SHP77 (cell line): ENCODE measurements around the gene CLASP1.
"Not testable (repeated sequence)": the region's sequence is repeated elsewhere in the genome, so short reads cannot be mapped to it uniquely, and the experiment has no call there.

Source experiments
- DNase-seq, 2 experiments: peaks; one replicate each; lab custom pipeline; 2025; lab: John Stamatoyannopoulos, UW

Gene CLASP1

DNA sequence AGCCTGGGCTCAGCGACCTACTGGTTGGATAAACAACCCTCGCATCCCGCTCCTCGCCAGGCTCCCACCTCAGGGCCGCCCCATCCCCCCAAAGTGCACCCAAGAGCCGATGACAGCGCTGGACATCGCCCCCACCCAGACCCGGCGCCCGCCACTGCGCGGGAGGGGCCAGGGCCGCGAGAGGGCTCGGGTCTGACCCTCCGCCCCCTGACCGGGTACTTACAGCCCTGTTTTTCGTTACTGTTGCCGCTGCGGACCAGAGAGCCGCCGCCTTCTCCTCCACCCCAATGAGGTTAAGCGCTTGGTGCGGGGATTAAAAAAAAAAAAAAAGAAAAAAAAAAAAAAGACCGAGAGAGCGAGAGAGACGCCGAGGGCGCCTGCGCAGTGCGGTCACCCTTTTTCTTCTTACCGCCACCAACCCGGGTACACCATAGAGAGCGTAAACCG is at the start of gene CLASP1:
Gene CLASP1 (minus strand): TSS at position 314 of the 447 bp plus-strand sequence. CDS start 43,567 bp downstream, outside the sequence.
- peak in 1 of 2 experiments; percentile 63 for DNase-seq

GRCh38 chr2:121698318-121698930 is 49.2 kb upstream of the CLASP1 start:
- no peak for DNase-seq

DNA sequence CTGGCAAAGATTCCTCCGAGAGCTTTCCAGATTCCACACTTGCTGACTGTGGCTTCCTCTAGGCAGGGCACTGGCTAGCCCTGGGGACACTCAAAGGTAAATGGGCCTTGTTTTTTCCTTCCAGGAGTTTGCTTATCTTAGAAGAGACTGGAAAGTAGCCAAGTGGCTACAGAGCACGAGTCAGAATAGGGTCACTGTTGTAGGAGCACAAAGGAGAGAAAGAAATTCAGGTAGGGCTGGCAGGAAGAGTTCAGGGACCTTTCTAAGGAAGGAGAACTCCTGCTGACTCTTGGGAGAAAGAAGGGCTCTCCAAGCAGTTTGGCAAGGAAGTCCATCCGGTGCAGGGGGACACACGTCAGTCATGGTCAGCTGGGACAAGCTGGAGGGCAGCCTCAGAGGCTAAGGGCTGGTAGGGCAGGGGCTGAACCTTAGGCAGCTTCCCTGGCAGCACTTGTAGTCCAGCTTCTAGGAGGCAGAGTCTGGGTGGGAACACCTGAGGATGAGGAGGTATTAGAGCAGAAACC is 47.9 kb upstream of the CLASP1 start:
- no peak for DNase-seq

DNA sequence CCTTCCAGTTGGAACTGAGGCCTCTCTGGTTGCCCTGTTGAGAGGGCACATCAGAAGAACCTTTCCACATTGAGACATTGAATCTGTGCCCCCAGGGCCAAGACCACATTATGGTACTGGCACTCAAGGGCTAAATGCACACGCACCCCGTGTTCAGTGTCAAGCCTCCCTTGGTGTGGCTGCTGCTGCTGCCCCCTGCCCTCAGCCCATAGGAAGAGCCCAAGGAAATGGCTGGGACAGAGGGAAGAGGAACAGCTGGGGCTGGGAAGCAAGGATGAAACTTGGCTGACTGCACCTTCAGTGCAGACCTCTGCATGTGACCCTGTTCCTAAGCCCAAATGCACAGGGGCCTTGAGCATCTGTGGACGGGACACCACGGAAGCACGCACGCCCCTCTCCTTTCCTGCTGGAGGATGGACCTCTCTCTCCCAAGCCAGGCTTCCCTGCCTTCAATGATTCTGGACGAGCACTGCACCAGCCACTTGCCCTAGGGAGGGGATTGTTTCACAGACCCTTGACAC is 47.2 kb upstream of the CLASP1 start:
- DNase-seq: no peak

GRCh38 chr2:121695171-121695451 is 45.8 kb upstream of the CLASP1 start:
- DNase-seq: no peak

- no peak for DNase-seq
Observed at GRCh38 chr2:121694398-121695170, 45.3 kb upstream of the CLASP1 start.

GRCh38 chr2:121690572-121690971 is 41.3 kb upstream of the CLASP1 start:
- not testable (repeated sequence) for DNase-seq

DNA sequence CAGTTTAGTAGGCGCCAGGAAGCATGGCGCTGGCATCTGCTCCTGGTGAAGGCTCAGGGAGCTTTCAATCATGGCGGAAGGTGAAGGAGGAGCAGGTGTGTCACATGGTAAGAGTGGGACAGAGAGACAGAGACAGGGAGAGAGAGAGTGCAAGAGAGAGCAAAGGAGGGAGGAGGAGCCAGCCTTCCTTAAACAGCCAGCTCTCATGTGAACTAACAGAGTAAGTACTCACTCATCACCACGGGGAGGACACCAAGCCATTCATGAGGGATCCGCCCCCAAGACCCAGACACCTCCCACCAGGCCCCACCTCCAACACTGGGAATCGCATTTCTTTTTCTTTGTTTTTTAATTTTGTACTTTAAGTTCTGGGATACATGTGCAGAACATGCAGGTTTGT is 40.8 kb upstream of the CLASP1 start:
- DNase-seq: no peak

DNA sequence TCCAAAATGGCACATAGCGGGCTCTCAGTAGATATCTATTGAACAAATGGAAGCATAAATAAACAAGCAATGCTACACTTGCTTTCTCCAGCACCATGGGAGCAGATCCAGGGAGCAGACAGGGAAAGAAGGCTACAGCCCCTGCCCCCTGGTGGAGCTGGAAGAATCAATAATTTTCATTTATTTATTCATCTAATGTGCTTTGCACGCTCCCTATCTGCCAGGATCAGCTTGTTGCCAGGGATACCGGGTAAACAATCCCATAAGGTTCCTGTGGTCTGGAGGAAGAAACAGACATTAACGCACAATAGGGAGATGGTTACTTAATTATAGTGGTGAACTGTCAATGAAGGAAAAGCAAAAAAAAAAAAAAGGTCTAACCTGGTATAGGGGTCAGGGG is 40.1 kb upstream of the CLASP1 start:
- DNase-seq: peak; percentile 31 to 41

GRCh38 chr2:121688820-121689219 is 39.6 kb upstream of the CLASP1 start:
- DNase-seq: no peak

GRCh38 chr2:121686902-121687301 is 37.6 kb upstream of the CLASP1 start:
- DNase-seq: no peak

- DNase-seq: no peak
Observed at GRCh38 chr2:121686218-121686617, 37.0 kb upstream of the CLASP1 start.

- DNase-seq: no peak
Observed at GRCh38 chr2:121682396-121683298, 33.4 kb upstream of the CLASP1 start.

DNA sequence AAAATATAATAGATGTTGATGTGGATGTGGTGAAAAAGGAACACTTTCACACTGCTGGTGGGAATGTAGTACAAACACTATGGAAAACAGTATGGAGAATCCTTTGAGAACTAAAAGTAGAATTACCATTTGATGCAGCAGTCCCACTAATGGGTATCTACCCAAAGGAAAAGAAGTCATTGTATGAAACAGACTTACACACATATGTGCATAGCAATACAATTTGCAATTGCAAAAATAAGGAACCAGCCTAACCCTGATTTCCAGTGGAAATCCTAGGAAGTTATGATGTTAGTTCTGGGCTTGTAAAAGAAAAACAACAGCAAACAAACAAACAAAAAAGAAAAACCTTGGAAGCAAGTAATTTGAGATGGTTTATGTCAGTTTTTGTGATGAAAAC is 28.6 kb upstream of the CLASP1 start:
- no peak for DNase-seq

DNA sequence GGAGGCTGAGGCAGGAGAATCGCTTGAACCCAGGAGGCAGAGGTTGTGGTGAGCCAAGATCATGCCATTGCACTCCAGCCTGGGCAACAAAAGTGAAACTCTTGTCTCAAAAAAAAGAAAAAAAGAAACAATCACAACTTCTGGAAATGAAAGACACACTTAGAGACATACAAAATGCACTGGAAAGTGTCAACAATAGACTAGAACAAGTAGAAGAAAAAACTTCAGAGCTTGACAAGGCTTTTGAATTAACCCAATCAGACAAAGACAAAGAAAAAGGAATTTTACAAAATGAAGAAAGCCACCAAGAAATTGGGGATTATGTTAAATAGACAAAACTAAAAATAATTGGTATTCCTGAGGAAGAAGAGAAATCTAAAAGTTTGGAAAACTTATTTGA is 22.4 kb upstream of the CLASP1 start:
- DNase-seq: not testable (repeated sequence)

DNA sequence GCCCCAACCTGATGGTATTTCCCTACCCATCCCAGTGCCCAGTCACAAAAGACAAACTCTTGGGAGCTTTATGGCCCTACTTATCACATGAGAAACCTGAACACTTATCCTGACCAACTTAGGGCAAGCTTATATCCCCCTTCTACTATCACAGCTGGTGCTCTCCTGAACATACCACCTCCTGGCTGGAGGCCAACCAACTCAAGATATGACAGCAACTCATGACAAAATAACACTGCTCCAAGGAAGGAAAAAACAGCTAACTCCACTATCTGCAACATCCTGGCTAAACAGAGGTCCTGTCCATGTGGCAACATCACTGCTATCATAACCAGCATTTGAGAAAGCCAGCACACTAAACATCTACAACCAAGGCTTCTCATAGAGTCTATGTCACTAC is 20.9 kb upstream of the CLASP1 start:
- no peak for DNase-seq

DNA sequence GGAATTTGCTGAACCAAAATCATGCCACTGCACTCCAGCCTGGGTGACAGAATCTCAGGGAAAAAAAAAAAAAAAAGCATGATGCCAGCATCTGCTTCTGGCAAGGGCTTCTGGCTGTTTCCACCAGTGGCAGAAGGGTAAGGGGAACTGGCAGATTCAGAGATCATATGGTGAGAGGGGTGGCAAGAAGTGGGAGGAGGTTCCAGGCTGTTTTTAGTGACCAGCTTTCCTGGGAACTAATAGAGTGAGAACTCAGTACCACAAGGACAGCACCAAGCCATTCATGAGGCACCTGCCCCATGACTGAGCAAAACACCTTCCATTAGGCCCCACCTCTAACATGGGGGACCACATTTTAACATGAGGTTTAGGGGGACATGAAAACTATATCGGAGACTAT is 18.4 kb upstream of the CLASP1 start:
- DNase-seq: no peak

DNA sequence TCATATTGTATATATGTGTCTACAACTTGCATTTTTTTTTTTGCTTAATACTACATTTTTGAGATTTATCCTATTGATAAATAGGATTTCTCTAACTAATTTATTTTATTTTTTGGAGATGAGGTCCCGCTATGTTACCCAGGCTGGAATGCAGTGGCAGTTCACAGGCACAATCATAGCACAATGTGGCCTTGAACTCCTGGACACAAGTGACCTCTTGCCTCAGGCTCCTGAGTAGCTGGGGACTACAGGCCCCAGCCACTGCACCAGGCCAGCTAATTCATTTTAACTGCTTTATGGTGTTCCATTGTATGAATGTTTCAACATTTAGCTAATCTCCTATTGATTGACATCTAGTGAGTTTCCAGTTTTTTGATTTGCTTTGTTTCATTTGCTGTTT is 16.8 kb upstream of the CLASP1 start:
- DNase-seq: no peak

DNA sequence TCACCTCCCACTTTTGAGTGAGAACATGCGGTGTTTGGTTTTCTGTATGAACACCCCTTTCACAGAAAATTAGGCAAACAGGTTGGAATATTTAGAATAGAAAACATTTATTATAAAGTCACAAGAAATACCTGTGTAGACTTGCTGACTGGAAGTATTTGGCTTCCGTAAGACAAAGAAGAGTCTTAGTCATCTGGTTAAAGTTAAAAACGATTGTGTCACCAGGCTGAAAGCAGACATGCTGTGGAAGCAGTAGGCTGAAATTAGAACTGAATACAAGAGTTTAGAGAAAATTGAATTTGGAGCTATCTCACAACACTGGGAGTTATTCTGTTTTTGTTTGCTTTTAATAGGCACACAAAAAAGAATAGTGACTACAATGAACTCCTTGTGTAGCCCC is 16.2 kb upstream of the CLASP1 start:
- DNase-seq: no peak

DNA sequence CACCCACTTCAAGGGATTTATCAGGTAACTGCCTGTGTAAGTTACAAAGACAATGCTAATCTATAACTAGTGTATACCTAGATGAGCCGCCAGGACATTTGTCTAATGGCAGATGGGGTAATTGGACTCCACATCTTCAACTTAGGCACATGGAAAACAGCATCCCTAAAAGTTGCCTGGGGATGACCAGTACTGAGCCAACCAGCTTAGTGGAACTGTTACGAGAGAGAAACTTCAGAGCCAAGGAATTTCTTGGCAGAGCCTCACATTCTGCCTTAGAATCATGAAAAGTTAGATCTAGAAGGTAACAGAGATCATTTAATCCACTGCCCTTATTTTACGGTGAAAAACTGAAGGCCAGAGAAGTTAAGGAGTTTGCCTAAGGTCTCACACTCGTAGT is 15.5 kb upstream of the CLASP1 start:
- no peak for DNase-seq

GRCh38 chr2:121664086-121664485 is 14.8 kb upstream of the CLASP1 start:
- no peak for DNase-seq

DNA sequence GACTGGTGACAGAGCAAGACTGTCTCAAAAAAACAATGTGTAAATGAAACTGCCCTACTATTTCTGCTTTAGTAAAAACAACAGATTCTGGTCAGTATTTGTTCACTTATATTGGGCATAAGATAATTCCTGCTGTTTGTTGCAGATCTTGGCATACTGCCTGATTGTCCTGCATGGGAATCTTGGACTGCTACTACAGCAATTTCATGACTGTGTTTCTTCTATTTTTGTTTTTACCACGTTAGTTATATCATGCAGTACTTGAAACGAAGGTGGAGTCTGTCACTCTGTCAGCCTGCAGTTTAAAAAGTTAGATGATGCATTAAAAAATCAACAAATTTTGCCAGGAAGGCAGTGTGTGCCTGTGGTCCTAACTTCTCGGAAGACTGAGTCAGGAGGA is 14.2 kb upstream of the CLASP1 start:
- DNase-seq: no peak
